Stimulated activated CD8-positive, alpha-beta memory T cell treated with anti-CD3 and anti-CD28 coated beads, Interleukin-4, amount 100 ng/mL, for 4 hours (primary cell): Measurements from ENCODE around the gene DLG2.
"Not testable (repeated sequence)": the region's sequence is repeated elsewhere in the genome, so short reads cannot be mapped to it uniquely, and the experiment has no call there.

ENCODE experiments used
- DNase-seq, 2 donors: peaks; one replicate each; pipeline ENCODE4 v3.0.0-alpha.2; 2020; ENCODE audit warnings: low read depth in 2 of 2, low spot score in 1 of 2

The DLG2 gene

DNA sequence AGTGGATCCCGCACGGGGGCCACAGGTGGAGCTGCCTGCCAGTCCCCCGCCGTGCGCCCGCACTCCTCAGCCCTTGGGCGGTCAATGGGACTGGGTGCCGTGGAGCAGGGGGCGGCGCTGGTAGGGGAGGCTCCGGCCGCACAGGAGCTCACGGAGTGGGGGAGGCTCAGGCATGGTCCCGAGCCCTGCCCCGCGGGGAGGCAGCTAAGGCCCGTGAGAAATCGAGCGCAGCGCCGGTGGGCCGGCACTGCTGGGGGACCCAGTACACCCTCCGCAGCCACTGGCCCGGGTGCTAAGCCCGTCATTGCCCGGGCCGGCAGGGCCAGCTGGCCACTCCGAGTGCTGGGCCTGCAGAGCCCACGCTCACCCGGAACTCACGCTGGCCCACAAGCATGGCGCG lies 1318.7 kb downstream of the DLG2 start:
- not testable (repeated sequence) for DNase-seq

DNA sequence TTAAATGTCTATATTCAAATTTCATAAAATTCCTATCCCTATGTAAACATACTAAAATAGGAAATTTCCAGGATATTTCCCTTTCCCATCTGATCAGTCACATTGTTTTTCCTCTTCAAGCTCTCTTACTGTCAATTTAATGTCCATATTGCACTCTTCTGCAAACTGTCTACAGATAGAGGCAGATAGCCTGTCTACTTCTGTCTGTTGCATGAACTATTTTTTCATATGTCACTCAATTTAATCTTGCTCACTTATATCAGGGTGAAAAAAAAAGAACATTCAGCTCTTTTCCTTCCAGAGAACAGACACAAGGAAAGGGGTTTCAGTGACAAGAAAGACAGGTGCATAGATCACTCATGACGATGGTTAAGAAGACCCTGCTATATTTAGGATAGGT lies 1327.1 kb downstream of the DLG2 start:
- no peak for DNase-seq

DNA sequence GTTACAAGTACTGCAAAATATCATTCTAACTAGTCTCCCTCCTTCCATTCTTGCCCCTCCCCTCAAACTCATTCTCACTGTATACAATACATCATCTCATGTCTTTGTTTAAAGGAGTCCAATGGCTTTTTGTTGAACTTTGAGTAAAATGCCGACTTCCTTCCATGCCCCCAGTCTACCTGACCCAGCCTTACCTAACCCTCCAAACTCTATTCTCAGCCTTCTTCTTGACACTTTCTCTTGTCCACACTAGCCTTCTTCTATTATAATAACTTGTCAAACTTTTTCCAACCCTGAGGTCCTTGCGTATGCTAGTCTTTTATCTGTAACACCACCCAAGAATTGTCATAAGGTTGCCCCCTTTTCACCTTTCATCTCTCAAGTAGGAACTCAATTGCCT lies 1329.6 kb downstream of the DLG2 start:
- DNase-seq = no peak

DNA sequence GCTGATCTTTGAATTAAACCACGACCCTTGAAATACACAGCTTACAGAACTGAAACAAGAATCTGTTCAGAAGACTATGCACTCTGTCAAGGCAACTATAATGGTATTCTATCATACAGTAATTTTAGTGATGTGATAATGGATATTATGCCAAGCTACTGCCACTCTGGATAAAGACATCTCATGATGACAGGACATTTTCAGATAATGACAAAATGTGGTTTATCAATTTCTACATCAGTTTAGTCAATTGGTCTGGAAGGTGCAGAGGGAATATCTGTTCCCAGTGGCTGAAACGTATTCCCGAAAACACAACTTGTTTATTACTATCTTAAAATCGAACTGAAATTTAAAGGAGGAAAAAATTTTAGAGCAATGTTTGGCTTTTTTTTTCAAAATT lies 1331.3 kb downstream of the DLG2 start:
- DNase-seq = no peak

DNA sequence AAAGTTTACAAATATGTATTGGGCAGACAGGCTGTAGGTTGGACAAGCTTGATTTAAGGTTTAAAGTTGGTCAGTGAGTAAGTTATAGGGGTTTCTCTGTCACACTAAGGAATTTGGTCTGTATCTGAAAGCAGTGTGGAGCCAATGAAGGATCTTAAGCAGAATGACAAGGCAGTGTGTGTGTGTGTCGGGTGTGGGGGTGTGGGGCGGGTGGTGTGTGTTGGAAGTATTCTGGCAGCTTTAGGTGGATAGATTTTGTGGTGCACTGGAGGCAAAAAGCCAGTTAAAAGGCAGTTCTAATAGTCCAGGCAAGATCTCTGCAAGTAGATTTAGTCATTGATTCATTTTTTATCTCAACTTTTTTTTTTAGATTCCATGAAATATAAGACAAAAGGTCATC lies 1334.2 kb downstream of the DLG2 start:
- DNase-seq = no peak

DNA sequence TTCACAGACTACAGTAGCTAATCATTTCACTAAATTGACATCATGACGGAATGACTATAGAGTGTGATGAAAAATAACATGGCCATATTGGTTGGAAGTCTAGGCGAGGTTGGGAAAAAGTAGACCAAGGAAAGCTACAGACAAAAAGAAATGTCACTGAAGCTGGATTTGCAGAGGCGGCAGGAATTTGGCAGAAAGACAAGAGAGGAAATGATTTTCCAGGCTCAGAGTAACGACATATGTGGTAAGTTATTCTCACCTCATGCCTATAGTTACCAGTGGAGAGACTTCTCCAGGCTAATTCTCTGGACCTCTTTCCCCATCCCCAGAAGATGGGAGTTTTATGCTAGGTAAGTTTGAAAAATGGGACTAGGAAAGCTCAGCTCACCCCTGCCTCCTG lies 1335.1 kb downstream of the DLG2 start:
- no peak for DNase-seq

DNA sequence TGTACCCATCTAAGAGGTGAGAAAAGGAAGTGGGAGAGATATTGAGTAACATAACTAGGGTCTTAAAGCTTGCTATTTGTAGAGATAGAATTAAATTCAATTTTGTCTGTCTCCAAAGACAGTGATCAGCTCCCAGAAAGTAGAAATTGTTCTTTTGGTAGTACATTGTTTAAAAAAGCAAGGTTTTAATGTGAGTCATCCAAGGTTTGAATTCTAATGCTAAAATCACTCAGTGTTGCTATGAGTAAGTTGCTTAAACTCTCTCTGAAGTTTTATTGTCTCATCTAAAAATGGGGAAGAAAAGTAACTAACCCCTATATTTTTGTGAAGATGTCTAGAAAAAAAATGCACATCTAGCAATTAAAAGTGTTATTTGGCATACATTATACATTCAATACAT lies 1336.5 kb downstream of the DLG2 start:
- no peak for DNase-seq

DNA sequence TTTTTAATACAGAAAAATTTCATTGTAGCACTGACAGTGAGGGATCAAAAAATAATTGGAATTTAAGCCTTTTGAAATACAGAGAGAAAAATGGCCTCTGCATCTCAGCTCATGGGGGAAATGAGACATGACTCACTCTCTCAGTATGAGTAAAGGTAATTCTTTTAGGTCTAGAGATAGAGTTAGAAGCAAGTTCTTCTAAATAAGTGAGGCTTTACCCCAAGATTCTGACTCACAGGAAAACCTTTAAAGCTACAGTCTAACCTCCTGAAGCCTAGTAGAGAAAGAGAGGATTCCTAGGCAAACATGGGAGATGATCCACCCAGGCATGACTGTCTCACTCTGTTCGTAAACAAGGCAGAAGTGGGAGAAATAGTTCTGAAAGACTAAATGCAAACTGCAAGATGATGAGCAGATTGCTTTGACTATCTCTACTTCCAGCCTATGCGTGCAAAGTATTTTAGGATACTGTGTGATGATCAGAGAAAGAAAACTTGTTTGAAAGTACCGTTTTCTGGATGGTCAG lies 1337.7 kb downstream of the DLG2 start:
- DNase-seq = no peak

DNA sequence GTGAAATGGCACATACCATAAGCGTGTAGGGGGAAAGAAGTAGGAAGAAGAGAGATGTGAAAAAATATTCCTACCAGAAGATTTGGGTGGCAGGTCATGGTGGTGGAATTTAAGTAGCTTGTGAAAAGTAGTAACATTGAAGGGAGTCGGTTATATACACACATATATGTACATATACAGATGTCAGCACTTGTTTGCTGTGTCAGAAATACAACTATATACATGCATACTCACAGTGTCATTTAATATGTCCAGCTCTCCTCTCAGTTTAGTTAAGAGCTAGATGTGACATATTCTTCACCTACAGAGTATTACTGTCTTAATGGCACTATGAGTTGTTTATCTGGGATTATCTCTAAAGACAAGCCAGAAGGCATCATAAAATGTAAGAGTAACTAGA lies 1353.6 kb downstream of the DLG2 start:
- no peak for DNase-seq

DNA sequence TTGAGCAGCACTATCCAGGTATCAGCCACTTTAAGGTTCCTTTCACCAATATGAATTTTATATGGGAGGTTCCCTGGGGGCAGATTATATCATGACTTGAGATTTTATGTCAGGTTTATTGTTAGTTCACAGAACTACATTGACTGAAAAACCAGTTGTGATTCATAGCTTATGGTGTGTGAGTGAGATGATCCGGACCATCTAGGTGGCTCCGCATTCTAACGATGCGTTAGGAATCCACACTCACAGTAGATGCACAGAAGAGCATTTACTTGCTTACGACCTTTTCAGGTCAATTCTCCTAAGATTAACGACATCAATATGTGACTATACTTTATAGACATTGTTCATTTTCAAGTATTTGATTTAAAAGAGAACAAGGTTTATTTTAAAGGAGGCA lies 1356.7 kb downstream of the DLG2 start:
- no peak for DNase-seq

DNA sequence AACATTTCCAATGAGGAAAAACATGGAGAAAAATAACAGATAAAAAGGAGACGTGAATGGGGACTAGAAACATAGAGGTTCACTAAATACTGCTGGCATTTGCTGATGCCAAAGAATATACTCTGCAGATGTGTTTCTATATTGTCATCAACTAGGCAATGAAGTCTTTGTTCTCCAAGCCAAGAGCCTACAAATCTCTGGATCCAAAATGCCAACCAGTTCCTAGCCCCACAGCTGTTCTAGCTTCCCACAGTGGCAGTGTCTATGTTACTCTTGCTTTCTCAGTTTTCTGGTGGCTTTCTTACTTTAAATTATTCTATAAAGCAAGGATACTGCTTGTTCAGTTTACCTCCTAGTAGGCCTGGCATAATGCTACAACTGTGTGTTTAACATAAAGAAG lies 1363.1 kb downstream of the DLG2 start:
- DNase-seq = no peak

DNA sequence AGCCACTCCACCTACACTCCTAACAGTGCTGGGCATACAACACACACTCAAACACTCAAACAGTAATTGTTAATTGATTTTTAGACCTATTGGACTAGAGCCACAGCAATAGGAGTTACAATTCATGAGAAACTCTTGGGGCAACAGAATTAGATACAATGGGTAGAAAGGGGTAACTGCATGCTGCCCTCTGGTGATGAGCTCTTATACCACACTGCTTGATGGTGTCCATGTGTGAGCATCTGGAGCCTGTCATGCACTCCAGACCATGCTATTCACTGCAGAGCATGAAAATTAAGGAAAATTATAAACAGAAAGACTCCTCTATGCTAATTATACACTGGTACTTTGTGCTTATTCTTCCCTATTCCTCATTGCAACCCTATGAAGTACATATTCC lies 1365.4 kb downstream of the DLG2 start:
- DNase-seq = no peak

DNA sequence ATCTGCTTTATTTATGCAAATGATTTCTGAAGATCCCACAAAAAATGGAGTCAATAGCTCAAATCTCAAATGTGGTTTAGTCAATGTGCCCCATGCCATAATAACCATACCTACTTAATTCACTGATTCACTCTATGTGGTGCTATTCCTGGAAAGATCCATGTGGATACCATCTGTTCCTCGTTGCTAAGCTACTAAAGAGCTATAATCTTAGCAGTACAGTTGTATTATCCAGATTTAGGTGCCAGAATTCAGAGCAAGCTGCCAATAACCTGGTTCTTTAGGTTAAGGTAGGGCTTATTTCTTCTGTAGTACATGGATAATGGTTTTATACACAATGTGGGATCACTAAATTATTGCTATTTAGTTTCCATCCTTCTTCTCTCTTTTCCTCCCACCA lies 1366.3 kb downstream of the DLG2 start:
- no peak for DNase-seq

DNA sequence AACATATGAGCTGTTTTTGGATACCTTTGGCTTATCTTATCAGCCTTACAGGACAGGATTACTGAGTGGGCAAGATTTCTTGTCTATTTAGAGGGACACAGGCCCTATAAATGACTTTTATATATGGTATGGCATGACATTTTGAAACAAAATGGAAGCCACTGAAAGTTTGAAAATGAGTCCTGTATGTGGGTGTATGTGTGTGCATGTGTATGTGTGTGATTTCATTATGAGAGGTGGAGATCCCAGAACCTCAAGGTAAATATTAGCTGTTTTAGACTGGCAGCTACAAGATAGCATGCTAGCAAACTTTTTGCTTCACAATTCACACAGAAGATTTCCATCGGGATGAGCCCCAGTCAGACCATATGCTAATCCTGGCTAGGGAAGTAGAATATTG lies 1370.5 kb downstream of the DLG2 start:
- no peak for DNase-seq

DNA sequence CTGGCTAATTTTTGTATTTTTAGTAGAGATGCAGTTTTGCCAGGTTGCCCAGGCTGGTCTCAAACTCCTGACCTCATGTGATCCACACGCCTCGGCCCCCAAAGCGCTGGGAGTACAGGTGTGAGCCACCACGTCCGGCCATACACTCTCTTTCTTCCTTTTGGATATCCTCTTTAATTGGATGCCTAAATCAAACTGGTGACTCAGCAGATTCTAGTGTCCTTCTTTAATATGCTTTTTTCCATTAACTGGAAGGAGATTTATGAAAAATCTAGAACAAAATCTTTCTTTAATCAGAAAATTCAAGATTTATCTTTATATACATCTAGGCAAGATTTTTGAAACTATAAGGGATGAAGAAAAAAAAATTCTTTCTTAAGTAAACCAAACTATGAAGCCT lies 1371.7 kb downstream of the DLG2 start:
- DNase-seq = no peak

DNA sequence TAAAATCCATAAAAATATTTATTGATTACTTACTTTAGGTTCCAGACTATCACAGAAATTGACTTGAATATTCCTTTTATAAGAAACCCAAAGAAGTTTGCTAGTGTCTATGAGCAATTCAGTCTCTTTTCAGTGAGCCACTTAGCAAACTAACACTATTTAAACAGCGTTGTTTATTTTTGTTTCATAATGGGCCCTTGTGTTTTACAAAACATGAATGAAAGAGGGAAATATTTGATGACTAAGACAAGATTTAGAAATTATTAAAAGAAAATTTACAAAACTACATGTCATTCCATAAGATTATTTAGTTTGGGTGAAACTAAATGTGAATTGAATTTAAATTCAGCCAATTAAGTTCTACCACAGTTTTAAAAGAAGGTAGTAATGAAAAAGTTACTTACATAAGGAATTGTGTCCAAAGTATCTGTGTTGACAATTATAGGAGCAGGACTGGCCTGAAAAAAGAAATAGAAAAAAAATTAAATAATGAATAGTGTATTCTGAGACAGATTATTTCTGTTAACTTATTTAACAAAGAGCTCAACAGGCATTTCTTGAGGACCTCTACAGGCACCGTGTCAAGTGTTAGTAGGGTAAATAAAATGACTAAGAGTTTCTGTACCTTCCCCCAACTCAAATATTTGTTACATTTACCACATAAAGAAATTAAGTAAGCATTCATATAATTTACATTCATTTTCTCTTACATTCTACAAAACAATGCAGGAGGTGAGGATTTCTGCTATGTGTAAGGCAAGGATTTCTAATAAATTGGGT lies 1376.1 kb downstream of the DLG2 start:
- DNase-seq = no peak

DNA sequence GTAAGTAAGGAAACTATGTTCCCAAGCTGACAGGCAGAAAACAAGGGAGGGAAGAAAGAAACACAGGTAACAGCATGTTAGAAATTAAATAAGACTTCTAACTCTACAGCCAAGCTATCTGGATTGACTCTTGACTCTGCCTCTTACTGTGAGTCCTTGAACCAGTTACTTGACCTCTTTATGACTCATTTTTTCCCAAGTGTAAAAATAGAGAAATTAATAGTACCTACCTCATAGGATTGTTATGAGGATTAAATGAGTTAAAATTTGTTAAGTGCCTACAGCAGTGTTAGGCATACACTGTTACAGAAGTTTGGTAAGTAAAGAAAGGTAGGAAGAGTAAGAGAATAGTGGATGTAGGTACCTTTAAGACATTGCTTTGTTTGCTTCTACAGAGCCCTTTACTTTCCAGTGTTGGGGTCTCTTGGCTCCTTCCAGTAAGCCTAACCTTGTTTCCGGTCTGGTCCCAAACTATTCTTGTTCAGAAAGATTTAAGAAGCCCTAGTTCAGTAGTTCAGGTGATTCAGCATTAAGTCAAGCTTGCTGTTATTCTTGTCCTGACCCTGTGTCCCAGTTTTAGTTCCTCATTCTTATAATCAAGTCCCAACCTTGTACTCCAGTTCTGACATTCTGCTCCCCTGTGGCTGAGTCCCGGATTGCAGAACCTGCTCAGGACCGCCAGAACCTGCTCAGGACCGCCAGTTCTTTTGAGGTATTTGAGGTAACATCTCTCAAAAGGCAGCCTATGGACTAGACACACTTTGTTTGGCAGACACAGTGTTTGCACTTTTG lies 1377.6 kb downstream of the DLG2 start:
- no peak for DNase-seq

DNA sequence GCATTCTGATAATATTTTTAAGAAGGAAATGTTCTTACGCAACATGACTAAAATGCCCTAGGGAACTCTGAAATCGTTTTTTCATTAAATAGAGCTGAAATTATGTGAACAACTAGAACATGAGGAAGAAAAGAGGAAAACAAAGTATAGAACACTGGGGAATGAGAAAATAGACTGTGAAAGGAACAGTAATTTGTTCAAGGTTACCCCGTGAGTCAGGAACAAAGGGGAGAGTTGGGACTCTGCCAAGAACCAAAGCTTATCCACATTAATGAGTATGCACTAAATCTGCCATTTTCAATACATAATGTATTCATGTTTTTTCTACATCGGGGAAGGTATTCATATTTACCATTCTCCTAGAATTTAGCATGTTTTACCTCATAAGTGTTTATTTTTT lies 1379.2 kb downstream of the DLG2 start:
- no peak for DNase-seq

DNA sequence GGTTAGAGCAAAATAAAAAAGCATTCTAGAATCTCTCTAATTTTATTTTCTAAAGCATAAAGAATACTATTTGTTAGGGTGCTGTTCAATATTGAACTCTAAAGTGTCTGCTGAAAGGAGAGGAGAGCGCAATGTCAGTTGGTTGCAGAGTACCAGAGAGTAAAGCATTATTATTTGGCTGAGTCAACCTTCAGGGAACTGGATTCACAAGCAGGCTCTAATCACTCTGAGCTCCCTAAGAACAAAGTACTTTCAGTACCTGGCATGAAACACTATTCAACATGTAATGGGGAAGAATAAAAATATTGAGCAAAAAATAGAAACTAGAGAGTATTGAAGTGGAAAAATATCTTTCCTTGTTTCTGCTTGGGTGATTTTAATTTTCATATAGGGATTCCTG lies 1380.0 kb downstream of the DLG2 start:
- DNase-seq = no peak

DNA sequence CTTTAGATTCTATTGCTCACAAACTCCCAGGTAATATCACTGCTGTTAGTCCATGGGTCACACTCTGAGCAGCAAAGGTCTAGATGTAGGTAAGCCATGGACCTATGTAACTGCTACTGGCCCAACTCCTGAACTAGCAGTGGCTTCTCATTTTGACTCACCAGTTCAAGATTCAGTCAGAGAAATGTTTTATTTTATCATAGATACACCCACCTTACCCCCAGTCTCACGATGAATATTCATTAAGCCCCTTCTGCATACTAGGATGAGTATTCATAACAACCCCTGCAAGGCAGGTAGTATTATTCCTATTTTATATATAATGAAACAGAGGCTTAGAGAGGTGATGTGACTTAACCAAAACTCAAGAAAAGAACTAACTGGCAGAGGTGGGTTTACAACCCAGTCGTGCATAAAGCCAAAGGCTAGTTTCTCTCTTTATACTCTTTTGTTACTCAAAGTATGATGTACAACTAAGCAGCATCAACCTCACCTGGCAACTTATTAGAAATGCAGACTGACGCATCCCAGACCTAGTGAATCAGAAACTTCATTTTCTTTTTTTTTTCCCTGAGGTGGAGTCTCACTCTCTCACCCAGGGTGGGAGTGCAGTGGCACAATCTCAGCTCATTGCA lies 1383.4 kb downstream of the DLG2 start:
- no peak for DNase-seq

DNA sequence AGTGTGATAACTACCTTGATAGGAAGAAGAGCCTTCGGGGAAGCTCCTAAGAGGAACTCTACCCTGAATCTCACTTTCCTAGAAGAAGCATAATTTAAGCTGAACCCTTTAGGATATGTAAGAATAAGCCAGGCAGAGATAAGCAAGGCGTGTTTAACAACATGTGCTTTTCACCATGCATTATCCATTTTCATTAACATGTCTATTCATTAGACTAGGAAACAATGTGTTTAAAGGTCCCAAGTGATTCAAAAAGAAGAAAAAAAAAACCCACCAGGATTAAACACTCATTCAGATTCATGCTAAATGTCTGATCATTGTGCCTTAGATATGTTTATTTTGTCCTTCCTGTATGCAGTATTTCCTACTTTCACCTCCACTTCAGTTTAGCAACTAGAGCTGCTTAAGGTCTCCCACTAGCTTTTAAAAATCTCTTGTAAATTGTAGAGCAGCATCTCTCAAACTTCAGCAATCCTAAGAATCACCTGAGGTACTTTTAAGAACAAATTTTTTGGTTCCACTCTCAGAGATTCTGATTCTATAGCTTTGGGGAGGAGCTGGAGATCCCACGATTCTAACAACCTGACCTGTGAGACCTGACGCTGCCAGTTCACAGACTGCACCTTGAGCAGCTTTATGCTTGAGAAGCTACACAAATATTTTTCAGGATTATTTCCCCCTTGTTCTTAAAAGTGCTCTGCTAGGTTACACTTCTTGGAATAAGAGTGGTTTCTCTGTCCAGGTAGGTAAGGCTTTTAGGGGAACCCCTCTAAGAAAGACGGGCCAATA lies 1385.6 kb downstream of the DLG2 start:
- no peak for DNase-seq
